GM12865 (cell line): ENCODE measurements around the gene ABR.
"Not testable (repeated sequence)": the region's sequence is repeated elsewhere in the genome, so short reads cannot be mapped to it uniquely, and the experiment has no call there.

ENCODE experiments used
- DNase-seq: peaks from one replicate; pipeline ENCODE4 v3.0.0; 2010; ENCODE audit warnings: low read depth
- H3K4me3 ChIP-seq: 2 replicates; pipeline ENCODE4 v1.5.1; 2011; ENCODE audit warnings: mild to moderate bottlenecking, low read depth, low read length, control low read depth
- TF ChIP-seq, protein P1 (sequence below): IDR thresholded peaks from 2 replicates; pipeline ENCODE4 v1.5.1; 2011; ENCODE audit warnings: low read length, control low read depth, low read depth, inconsistent platforms; ENCODE audit not compliant: insufficient read depth; ENCODE audit errors: missing control alignments

ABR gene

DNA sequence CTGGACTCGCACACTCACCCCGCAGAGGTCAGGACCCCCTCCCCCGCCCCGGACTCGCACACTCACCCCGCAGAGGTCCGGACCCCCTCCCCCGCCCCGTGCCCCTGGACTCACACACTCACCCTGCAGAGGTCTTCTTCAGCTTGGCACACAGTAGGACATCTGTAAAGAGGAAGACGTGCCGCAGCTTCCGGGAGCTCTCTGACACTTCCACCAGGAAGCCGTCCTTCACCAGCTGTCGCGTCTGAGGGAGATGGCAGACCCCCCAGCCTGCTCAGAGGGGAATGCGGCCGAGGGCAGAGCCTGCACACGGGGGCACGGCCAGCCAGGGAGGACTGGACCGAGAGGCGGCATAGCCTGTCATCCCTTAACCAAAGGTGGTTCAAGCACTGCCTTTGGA is 109.9 kb downstream of the ABR start:
- DNase-seq: no peak
- H3K4me3 ChIP-seq: no peak overlapping the region
- TF ChIP-seq, protein P1, sequence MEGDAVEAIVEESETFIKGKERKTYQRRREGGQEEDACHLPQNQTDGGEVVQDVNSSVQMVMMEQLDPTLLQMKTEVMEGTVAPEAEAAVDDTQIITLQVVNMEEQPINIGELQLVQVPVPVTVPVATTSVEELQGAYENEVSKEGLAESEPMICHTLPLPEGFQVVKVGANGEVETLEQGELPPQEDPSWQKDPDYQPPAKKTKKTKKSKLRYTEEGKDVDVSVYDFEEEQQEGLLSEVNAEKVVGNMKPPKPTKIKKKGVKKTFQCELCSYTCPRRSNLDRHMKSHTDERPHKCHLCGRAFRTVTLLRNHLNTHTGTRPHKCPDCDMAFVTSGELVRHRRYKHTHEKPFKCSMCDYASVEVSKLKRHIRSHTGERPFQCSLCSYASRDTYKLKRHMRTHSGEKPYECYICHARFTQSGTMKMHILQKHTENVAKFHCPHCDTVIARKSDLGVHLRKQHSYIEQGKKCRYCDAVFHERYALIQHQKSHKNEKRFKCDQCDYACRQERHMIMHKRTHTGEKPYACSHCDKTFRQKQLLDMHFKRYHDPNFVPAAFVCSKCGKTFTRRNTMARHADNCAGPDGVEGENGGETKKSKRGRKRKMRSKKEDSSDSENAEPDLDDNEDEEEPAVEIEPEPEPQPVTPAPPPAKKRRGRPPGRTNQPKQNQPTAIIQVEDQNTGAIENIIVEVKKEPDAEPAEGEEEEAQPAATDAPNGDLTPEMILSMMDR: no peak

DNA sequence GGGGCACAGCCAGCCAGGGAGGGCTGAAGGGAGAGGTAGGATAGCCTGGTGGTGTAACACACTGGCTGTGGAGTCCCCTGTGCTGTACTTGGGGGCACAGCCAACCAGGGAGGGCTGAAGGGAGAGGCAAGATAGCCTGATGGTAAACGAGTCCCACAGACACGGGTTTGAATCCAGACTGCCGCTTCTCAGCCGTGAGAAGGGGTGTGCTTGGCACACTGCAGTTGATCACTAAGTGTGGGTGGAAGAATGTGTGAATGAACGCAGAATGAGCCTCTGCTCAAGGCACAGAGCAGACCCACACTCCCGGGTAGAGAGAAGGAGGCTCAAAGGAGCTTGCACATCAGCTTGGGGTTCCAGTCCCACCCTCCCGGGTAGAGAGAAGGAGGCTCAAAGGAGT is 111.4 kb downstream of the ABR start:
- DNase-seq: no peak
- TF ChIP-seq, protein P1: no peak
- no peak overlapping the region for H3K4me3 ChIP-seq

DNA sequence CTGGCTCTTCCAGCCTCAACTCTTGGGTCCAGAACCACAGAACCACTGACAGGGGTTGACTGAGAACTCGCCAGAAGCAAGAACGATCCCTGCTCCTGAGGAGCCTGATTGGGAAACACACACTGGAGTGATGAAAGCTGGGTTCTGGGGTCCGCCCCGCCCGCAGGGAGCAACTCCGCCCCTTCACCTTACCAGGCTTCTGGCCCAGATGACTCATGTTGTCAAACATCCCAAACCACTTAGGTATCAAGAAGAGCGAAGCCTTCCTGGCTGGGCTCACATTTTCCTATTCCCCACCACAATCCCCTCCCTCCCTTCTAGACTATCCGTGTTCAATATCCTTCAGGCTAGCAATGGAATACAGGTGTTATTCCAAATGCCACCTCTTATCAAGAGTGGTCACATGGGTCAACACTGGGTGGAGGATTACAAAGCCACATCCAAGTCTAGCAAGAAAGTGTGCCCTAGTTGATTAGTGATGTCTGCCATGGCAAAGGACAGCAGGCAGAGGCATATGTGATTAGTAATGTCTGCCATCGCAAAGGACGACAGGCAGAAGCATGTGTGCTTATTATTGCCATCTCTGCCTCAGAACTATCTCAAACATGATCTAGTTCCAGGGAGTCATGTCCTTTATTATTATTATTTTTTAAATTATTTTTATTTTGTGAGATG is 112.4 kb downstream of the ABR start:
- no peak overlapping the region for H3K4me3 ChIP-seq
- no peak for DNase-seq
- TF ChIP-seq, protein P1: no peak

DNA sequence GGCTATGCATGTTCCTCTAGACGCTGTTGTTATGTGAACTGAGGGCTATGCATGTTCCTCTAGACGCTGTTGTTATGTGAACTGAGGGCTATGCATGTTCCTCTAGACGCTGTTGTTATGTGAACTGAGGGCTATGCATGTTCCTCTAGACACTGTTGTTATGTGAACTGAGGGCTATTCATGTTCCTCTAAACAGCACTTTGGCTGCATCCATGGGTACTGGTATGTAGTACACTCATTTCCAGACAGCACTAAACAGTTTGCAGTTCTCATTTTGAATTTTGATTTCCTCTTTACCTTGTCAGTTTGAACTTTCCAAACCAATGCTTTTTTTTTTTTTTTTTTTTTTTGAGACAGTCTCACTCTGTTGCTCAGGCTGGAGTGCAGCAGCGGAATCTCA is 114.4 kb downstream of the ABR start:
- H3K4me3 ChIP-seq, DNase-seq: not testable (repeated sequence)

DNA sequence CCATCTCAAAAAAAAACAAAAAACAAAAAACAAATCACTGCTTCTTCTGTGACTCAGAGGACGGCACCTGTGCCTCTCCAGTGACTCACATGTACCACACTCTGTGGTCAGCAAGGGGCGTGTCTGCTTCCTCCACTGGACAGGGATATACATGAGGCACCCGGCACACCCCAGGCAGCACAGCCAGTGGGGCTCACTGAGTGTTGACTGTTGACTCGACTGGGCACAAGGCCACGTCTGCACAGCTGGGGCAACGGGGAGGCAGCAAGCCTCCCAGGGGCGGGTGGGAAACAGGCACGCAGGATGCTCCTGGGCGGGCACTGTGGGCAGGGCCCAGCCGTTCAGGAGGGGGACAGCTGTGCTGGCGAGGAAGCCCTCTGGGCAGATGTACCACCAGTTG is 118.8 kb downstream of the ABR start:
- peak; percentile 37 for DNase-seq
- H3K4me3 ChIP-seq: no peak overlapping the region

DNA sequence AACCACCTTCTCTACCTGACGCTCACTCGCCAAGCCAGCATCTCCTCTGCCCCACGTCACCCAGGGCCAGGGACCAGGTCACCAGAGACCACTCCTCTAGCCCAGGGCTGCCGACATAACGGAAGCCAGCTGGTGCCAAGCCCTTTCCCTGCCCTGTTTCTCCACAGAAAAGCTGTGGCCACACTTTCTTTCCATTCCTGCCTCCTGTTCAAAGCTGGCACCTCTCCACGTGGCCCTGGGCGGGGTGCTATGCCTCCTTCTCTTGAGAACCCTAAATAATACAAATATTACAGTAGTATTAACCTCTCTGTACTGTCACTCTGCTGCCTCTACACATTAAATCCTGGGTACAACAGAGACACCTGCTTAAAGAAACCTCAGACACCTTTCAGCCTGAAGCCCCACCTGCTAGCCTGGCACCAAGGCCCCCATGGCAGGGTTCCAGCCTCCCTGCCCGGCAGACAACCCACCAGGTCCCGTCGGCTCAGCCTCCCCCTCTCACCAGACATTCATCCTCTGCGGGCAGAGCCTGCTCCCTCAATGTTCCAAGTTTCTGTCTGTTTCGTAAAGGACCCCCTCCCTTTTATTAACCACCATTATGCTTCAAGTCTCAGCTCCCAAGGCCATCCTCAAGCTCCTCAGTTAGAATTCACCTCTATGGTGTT is 120.5 kb downstream of the ABR start:
- H3K4me3 ChIP-seq: no peak overlapping the region
- TF ChIP-seq, protein P1: no peak

More for the DNA sequence above, 118.8 kb downstream of the ABR start:
- TF ChIP-seq, protein P1: no peak

DNA sequence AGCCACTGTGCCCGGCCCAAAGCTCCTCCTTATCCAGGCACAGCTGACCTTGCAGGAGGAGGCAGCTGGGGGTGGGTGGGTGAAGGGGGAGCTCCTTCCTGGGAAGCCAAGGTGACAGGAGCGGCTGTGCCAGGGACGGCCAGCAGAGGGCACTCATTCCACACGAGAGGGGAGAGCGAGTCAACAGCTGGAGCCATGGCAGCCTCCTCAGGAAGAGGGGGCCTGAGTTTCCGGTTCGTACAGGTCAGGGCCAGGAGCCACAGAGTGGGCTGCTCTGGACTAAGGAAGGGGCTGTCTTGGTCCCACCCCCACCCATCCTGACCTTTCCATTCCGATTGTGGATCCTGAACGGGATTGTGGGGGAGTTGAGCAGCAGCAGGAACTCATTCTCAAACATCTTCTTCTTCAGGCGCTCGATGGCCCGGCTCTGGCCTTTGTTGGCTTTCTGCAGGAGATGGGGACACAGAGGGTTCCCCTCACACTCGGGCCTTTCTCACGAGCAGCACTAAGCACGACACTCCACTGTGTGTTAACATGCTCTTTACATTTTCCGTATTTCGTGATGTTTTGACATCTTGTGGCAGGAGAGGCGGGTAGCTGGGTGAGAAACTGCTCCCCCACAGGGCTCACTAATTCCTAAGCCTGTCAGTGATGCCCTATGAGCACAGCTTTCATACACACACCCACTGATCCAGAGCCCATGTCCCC is 121.2 kb downstream of the ABR start:
- peak; percentile 48 for DNase-seq
- H3K4me3 ChIP-seq: no peak overlapping the region
- TF ChIP-seq, protein P1: peak; percentile 41

More for the DNA sequence above, 120.5 kb downstream of the ABR start:
- no peak for DNase-seq
